DND-41 (cell line): ENCODE data around the gene KRTAP1-4.

ENCODE experiments used
- ATAC-seq: fragments of 200-7000 bp; cut with Tn5 transposase; 3 replicates; pipeline ENCODE4 v1.9.1; 2021; ENCODE audit warnings: low read depth; ENCODE audit not compliant: insufficient read depth
- DNase-seq: peaks from one replicate; pipeline ENCODE4 v3.0.0-alpha.2; 2020
- H2AFZ ChIP-seq: 2 replicates; pipeline ENCODE4 v1.6.0; 2012; ENCODE audit warnings: low read depth, low read length
- H3K27ac ChIP-seq: 2 replicates; pipeline ENCODE4 v1.5.1; 2012; ENCODE audit warnings: low read length, inconsistent platforms
- H3K27me3 ChIP-seq: fragments of 200-600 bp; sonication (generic); 2 replicates; pipeline ENCODE4 v1.6.0; 2012; ENCODE audit warnings: low read length, mild to moderate bottlenecking, inconsistent platforms; ENCODE audit not compliant: insufficient read depth, poor library complexity
- H3K36me3 ChIP-seq: 2 replicates; pipeline ENCODE4 v1.5.1; 2012; ENCODE audit warnings: low read length, inconsistent platforms; ENCODE audit not compliant: insufficient read depth
- H3K4me1 ChIP-seq: 2 replicates; pipeline ENCODE4 v1.5.1; 2012; ENCODE audit warnings: mild to moderate bottlenecking, low read length; ENCODE audit not compliant: insufficient read depth
- H3K4me2 ChIP-seq: 2 replicates; pipeline ENCODE4 v1.6.0; 2012; ENCODE audit warnings: mild to moderate bottlenecking, moderate library complexity, low read length, inconsistent platforms; ENCODE audit not compliant: insufficient read depth
- H3K4me3 ChIP-seq, 2 experiments: fragments of 200-600 bp in 1 of 2; shearing (Covaris generic) in 1 of 2; 2 replicates each; pipeline ENCODE4 v1.5.1; 2012 to 2016; ENCODE audit warnings: inconsistent platforms in 2 of 2, low read length in 2 of 2, mild to moderate bottlenecking in 2 of 2, low read depth in 1 of 2, moderate library complexity in 1 of 2
- H3K79me2 ChIP-seq: 2 replicates; pipeline ENCODE4 v1.6.0; 2012; ENCODE audit warnings: low read length, inconsistent platforms; ENCODE audit not compliant: insufficient read depth
- H3K9ac ChIP-seq: 2 replicates; pipeline ENCODE4 v1.6.0; 2012; ENCODE audit warnings: low read depth, mild to moderate bottlenecking, inconsistent platforms, low read length, moderate library complexity
- H3K9me3 ChIP-seq: 2 replicates; pipeline ENCODE4 v1.5.1; 2012; ENCODE audit warnings: low read length, moderate library complexity, mild to moderate bottlenecking, inconsistent platforms; ENCODE audit not compliant: insufficient read depth, severe bottlenecking
- H4K20me1 ChIP-seq: 2 replicates; pipeline ENCODE4 v1.6.0; 2012; ENCODE audit warnings: low read length; ENCODE audit not compliant: insufficient read depth
- CTCF ChIP-seq: IDR thresholded peaks from 2 replicates; pipeline ENCODE4 v1.5.1; 2012; ENCODE audit warnings: borderline replicate concordance, low read length, moderate library complexity, mild to moderate bottlenecking; ENCODE audit not compliant: poor library complexity, severe bottlenecking; ENCODE audit errors: extremely low read depth
- EZH2 ChIP-seq: IDR thresholded peaks from 3 replicates; pipeline ENCODE4 v1.6.1; 2012; ENCODE audit warnings: borderline replicate concordance, low read depth, mild to moderate bottlenecking, moderate library complexity, low read length, inconsistent platforms; ENCODE audit not compliant: severe bottlenecking

The KRTAP1-4 gene

GRCh38 chr17:40981115-40981514, 48.9 kb downstream of the KRTAP1-4 start:
- Histone ChIP-seq H3K4me3 (no peak overlapping the region), H3K4me2 (no peak overlapping the region), H3K9ac (no peak overlapping the region), H3K27me3 (peaks cover 23% of the 10 kb centered on the region), H4K20me1 (no peaks in the 10 kb centered on the region), H2AFZ (no peak overlapping the region), H3K79me2 (no peaks in the 10 kb centered on the region), H3K4me1 (no peaks in the 10 kb centered on the region), H3K36me3 (no peaks in the 10 kb centered on the region), H3K27ac (no peak overlapping the region), H3K9me3 (no peaks in the 10 kb centered on the region)
- ATAC-seq, result no peak
- TF ChIP-seq CTCF (no peak), EZH2 (no peak)
- DNase-seq, result no peak

DNA sequence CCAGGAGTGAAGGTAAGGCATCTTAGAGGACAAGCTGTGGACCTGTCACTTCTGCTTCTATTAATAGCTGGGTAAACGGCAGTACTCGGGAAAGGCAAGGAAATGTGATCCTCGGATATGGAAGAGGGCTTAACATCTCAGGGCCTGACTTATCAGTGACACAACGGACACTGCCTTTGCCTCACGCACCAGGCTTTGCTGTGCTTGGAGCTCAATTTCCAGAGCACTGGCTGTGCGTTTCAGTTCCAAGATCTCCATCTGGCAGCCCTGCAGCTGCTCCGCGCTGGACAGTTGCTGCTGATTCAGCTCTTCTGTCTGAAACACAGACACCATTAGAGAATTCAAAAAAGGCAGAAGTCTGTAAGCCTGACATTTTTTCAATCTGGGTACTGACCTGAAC, 49.4 kb downstream of the KRTAP1-4 start:
- no peak overlapping the region for H2AFZ ChIP-seq
- no peaks in the 10 kb centered on the region for H3K9me3 ChIP-seq
- H3K27me3 ChIP-seq, result peaks cover 23% of the 10 kb centered on the region
- H3K4me3 ChIP-seq, result no peak overlapping the region
- H3K27ac ChIP-seq, result no peak overlapping the region
- H3K4me1 ChIP-seq, result no peaks in the 10 kb centered on the region
- DNase-seq (no peak), ATAC-seq (no peak)
- H3K9ac ChIP-seq, result no peak overlapping the region
- H3K36me3 ChIP-seq, result no peaks in the 10 kb centered on the region
- H3K4me2 ChIP-seq, result no peak overlapping the region
- no peaks in the 10 kb centered on the region for H4K20me1 ChIP-seq
- H3K79me2 ChIP-seq, result no peaks in the 10 kb centered on the region
- TF ChIP-seq CTCF (no peak), EZH2 (no peak)

DNA sequence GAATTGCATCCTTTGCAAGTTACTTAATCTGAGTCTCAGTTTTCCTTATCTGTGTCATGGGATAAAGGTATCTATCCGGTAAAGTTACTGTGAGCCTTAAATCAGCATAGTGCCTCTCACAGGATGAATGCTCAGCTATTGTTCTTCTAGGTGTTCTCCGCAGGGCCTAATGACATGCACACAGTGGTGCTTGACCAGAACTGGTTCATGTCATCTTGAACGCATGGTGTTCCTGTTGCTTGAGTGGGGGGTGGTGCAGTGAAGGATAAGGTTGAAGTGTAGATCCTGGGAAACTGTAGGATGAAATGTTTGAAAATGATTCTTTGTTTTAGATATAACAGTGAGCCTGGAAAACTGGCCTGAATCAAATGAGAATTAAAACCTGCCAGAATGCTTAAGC, 49.9 kb downstream of the KRTAP1-4 start:
- H3K79me2 ChIP-seq, result no peaks in the 10 kb centered on the region
- no peak overlapping the region for H3K4me2 ChIP-seq
- no peak overlapping the region for H3K27ac ChIP-seq
- no peak overlapping the region for H3K4me3 ChIP-seq
- TF ChIP-seq CTCF (no peak), EZH2 (no peak)
- ATAC-seq (no peak), DNase-seq (no peak)
- no peaks in the 10 kb centered on the region for H3K36me3 ChIP-seq
- H3K9me3 ChIP-seq, result no peaks in the 10 kb centered on the region
- H3K9ac ChIP-seq, result no peak overlapping the region
- H3K4me1 ChIP-seq, result no peaks in the 10 kb centered on the region
- H3K27me3 ChIP-seq, result peaks cover 23% of the 10 kb centered on the region
- no peaks in the 10 kb centered on the region for H4K20me1 ChIP-seq
- no peak overlapping the region for H2AFZ ChIP-seq
